RWPE1 (cell line): ENCODE results near the gene UNC45B.
A peak's percentile ranks its signal among the peaks of the same experiment; 100 is the strongest.

Experiments
- CTCF ChIA-PET: fragments of 350-600 bp; sonication (Branson Sonifier 250); formaldehyde crosslinking; extraction: SDS; loops from one replicate; lab custom pipeline; 2021; lab: Yijun Ruan, JAX
- POLR2A ChIA-PET: fragments of 400-600 bp; formaldehyde crosslinking; extraction: SDS; loops from one replicate; lab custom pipeline; 2020; ENCODE audit warnings: antibody characterized with exemption; ENCODE audit not compliant: low non-redundant PET; lab: Yijun Ruan, JAX
- DNase-seq: peaks from one replicate; pipeline ENCODE4 v3.0.0; 2012; ENCODE audit warnings: low spot score
- H3K27ac ChIP-seq: fragments of 450-650 bp; 2 replicates; pipeline ENCODE4 v1.5.1; 2017
- CTCF ChIP-seq: fragments of 450-650 bp; conservative IDR thresholded peaks from 2 replicates; pipeline ENCODE4 v1.5.1; 2017; ENCODE audit warnings: low read depth, mild to moderate bottlenecking

UNC45B gene

GRCh38 chr17:35129154-35129972 lies 18.3 kb upstream of the UNC45B start:
- no peak for TF ChIP-seq CTCF
- POLR2A ChIA-PET = no interaction called here
- DNase-seq = no peak
- CTCF ChIA-PET = interaction anchor here (0.5 to 2.5 kb wide), 4 partner anchors 9 to 586 kb away, joined by 3 to 9 read pairs (median 4); no protein-coding TSS in a partner anchor
- H3K27ac ChIP-seq = no peak overlapping the region

GRCh38 chr17:35129973-35130351 lies 17.7 kb upstream of the UNC45B start:
- POLR2A ChIA-PET = no interaction called here
- TF ChIP-seq CTCF = no peak
- no peak overlapping the region for H3K27ac ChIP-seq
- CTCF ChIA-PET = interaction anchor here (0.5 to 2.5 kb wide), 4 partner anchors 10 to 586 kb away, joined by 3 to 9 read pairs (median 4); no protein-coding TSS in a partner anchor
- no peak for DNase-seq

GRCh38 chr17:35130392-35130791 lies 17.2 kb upstream of the UNC45B start:
- CTCF ChIA-PET = interaction anchor here (0.7 to 2.5 kb wide), 2 partner anchors 10 to 587 kb away, joined by 3 to 9 read pairs; no protein-coding TSS in a partner anchor

GRCh38 chr17:35132099-35132498 lies 15.5 kb upstream of the UNC45B start:
- no peak for DNase-seq
- POLR2A ChIA-PET = interaction anchor here (0.6 kb wide), 1 partner anchor 8 kb away, joined by 5 read pairs; no protein-coding TSS in a partner anchor
- TF ChIP-seq CTCF = no peak
- CTCF ChIA-PET = no interaction called here
- H3K27ac ChIP-seq = peak overlapping the region; percentile 30

More at GRCh38 chr17:35130392-35130791, 17.2 kb upstream of the UNC45B start:
- no peak for DNase-seq
- POLR2A ChIA-PET = no interaction called here
- peak overlapping the region; percentile 13; the same call in 1 of the 2 replicates for H3K27ac ChIP-seq
- no peak for TF ChIP-seq CTCF

GRCh38 chr17:35132816-35133550 lies 14.6 kb upstream of the UNC45B start:
- CTCF ChIA-PET = no interaction called here
- no peak for DNase-seq
- POLR2A ChIA-PET = no interaction called here
- no peak overlapping the region for H3K27ac ChIP-seq
- TF ChIP-seq CTCF = no peak

GRCh38 chr17:35135322-35135721 lies 12.3 kb upstream of the UNC45B start:
- no peak for TF ChIP-seq CTCF
- POLR2A ChIA-PET = no interaction called here
- DNase-seq = no peak
- CTCF ChIA-PET = interaction anchor here (0.6 kb wide), 1 partner anchor 528 kb away, joined by 3 read pairs; no protein-coding TSS in a partner anchor
- H3K27ac ChIP-seq = no peak overlapping the region
